Lung (tissue), 12 donors: ENCODE data around the gene MICAL2. TPM values are rescaled to one million over a fixed set of nuclear protein-coding genes. Genes with fewer than 3 reads are reported as not detected.

Source experiments
- ATAC-seq: fragments of 200-7000 bp; cut with Tn5 transposase; one replicate; pipeline ENCODE4 v1.9.1; 2020; ENCODE audit warnings: moderate number of reproducible peaks; ENCODE audit not compliant: insufficient read depth, low FRiP score
- DNase-seq, 3 donors: peaks; one replicate each; pipeline ENCODE4 v3.0.0-alpha.2; 2013 to 2017
- H3K27ac ChIP-seq, 2 donors: one replicate each; pipeline ENCODE4 v1.5.1; 2013; ENCODE audit warnings: mild to moderate bottlenecking in 2 of 2, moderate library complexity in 2 of 2, control low read depth in 1 of 2, inconsistent platforms in 1 of 2, low read depth in 1 of 2, low read length in 1 of 2
- H3K27me3 ChIP-seq, 3 donors: one replicate each; pipeline ENCODE4 v1.5.1; 2013; ENCODE audit warnings: low read length in 2 of 3; ENCODE audit not compliant: control insufficient read depth in 3 of 3, insufficient read depth in 3 of 3
- H3K36me3 ChIP-seq, 4 donors: one replicate each; pipeline ENCODE4 v1.5.1; 2013; ENCODE audit warnings: low read length in 4 of 4, mild to moderate bottlenecking in 1 of 4, moderate library complexity in 1 of 4; ENCODE audit not compliant: control insufficient read depth in 4 of 4, insufficient read depth in 4 of 4
- H3K4me1 ChIP-seq, 5 donors: one replicate each; pipeline ENCODE4 v1.5.1; 2013; ENCODE audit warnings: low read length in 5 of 5, mild to moderate bottlenecking in 2 of 5, moderate library complexity in 1 of 5; ENCODE audit not compliant: control insufficient read depth in 5 of 5, insufficient read depth in 5 of 5
- H3K4me3 ChIP-seq: one replicate; pipeline ENCODE4 v1.5.1; 2013; ENCODE audit warnings: mild to moderate bottlenecking, control low read depth, moderate library complexity
- H3K9ac ChIP-seq, 2 donors: one replicate each; pipeline ENCODE4 v1.5.1; 2013; ENCODE audit warnings: low read length in 2 of 2, control low read depth in 1 of 2; ENCODE audit not compliant: insufficient read depth in 1 of 2
- H3K9me3 ChIP-seq, 4 donors: one replicate each; pipeline ENCODE4 v1.5.1; 2013; ENCODE audit warnings: low read length in 3 of 4, mild to moderate bottlenecking in 1 of 4, moderate library complexity in 1 of 4; ENCODE audit not compliant: control insufficient read depth in 4 of 4, insufficient read depth in 3 of 4
- CTCF ChIP-seq: IDR thresholded peaks from 2 replicates; pipeline ENCODE4 v1.5.1; 2012; ENCODE audit warnings: mild to moderate bottlenecking; ENCODE audit errors: control extremely low read depth, extremely low read depth
- WGBS, 2 donors: extraction: QIAGEN DNeasy Blood & Tissue Kit; methylation state at CpG; one replicate each; pipeline ENCODE4 v1.1.7; 2013; 5-methylcytosine and 5-hydroxymethylcytosine counted together
- polyA plus RNA-seq, 2 donors: library from polyadenylated mRNA; stranded (reverse); fragments of 200-250 nt; gene quantifications; one replicate each; pipeline ENCODE4 v1.2.1, GENCODE V29; 2013
- total RNA-seq, 2 donors: library from RNA; depleted of rRNA in 1 of 2; stranded (reverse); fragments of >200 nt in 1 of 2; gene quantifications; one replicate each; pipeline ENCODE4 v1.2.1, GENCODE V29; 2014 to 2021
- donor health status: control.
- donor health status: control.
- donor health status: Bipolar disorder and iron deficiency.
- donor health status: healthy.
- donor health status: DM: yes; HTN: yes; CAD: no.

Gene MICAL2
- total and polyA plus RNA-seq, 4 donors: 38.2 to 218 (median 99.6) TPM

GRCh38 chr11:12238420-12238819 lies 128.0 kb downstream of the MICAL2 start:
- peaks cover 0 to 21% (median 0%) of the 10 kb centered on the region in 5 donors for H3K4me1 ChIP-seq
- TF ChIP-seq CTCF: no peak
- ATAC-seq (no peak), DNase-seq (no peak)
- H3K27me3 ChIP-seq: no peaks in the 10 kb centered on the region
- H3K36me3 ChIP-seq: peaks cover 0 to 11% (median 5%) of the 10 kb centered on the region in 4 donors
- no peak overlapping the region for H3K27ac ChIP-seq
- WGBS, 2 donors: 85 to 88% methylated on average over 4 of the region's 4 CpGs
- H3K9ac ChIP-seq: no peak overlapping the region
- no peaks in the 10 kb centered on the region for H3K9me3 ChIP-seq
- H3K4me3 ChIP-seq: no peak overlapping the region

- peak overlapping the region in 1 of 2 donors; percentile 78 for H3K27ac ChIP-seq
- WGBS, 2 donors: 78 to 97% methylated on average over 4 of the region's 4 CpGs
- no peaks in the 10 kb centered on the region for H3K9me3 ChIP-seq
- H3K9ac ChIP-seq: no peak overlapping the region
- peaks cover 0 to 14% (median 5%) of the 10 kb centered on the region in 4 donors for H3K36me3 ChIP-seq
- ATAC-seq (peak; percentile 49), DNase-seq (no peak)
- H3K4me3 ChIP-seq: no peak overlapping the region
- TF ChIP-seq CTCF: no peak
- peaks cover 0 to 23% (median 0%) of the 10 kb centered on the region in 5 donors for H3K4me1 ChIP-seq
- no peaks in the 10 kb centered on the region for H3K27me3 ChIP-seq
These were observed 129.0 kb downstream of the MICAL2 start for GRCh38 chr11:12239396-12239795.

- peak in 2 of 3 donors; percentile 35 to 47 for DNase-seq
- H3K9ac ChIP-seq: no peak overlapping the region
- no peak overlapping the region for H3K4me3 ChIP-seq
- TF ChIP-seq CTCF: no peak
- H3K27me3 ChIP-seq: no peaks in the 10 kb centered on the region
- WGBS, 2 donors: 39 to 68% methylated on average over 7 of the region's 7 CpGs
- peaks cover 0 to 20% (median 0%) of the 10 kb centered on the region in 5 donors for H3K4me1 ChIP-seq
- H3K27ac ChIP-seq: peak overlapping the region in 1 of 2 donors; percentile 87
- no peaks in the 10 kb centered on the region for H3K9me3 ChIP-seq
- ATAC-seq: no peak
- H3K36me3 ChIP-seq: peaks cover 0 to 12% (median 5%) of the 10 kb centered on the region in 4 donors
These were observed 129.5 kb downstream of the MICAL2 start for GRCh38 chr11:12239804-12240371.

- Histone ChIP-seq H3K4me1 (peaks cover 0 to 19% (median 0%) of the 10 kb centered on the region in 5 donors), H3K27ac (peak overlapping the region in 1 of 2 donors; percentile 68), H3K36me3 (peaks cover 0 to 9% (median 5%) of the 10 kb centered on the region in 4 donors), H3K27me3 (no peaks in the 10 kb centered on the region), H3K4me3 (no peak overlapping the region), H3K9ac (no peak overlapping the region), H3K9me3 (no peaks in the 10 kb centered on the region)
- TF ChIP-seq CTCF: no peak
- WGBS, 2 donors: 96 to 99% methylated on average over 7 of the region's 7 CpGs
- no peak for ATAC-seq
- no peak for DNase-seq
These were observed 130.3 kb downstream of the MICAL2 start for GRCh38 chr11:12240677-12241076.
